Neural progenitor cell (in vitro differentiated cells): ENCODE data around the gene NOM1. TPM values are rescaled to one million over a fixed set of nuclear protein-coding genes. Genes with fewer than 3 reads are reported as not detected.

Source experiments
- DNase-seq: peaks from one replicate; pipeline ENCODE4 v3.0.0-alpha.2; 2016; ENCODE audit warnings: low spot score
- H2AFZ ChIP-seq: fragments of 200-600 bp; sonication (generic); replicated peaks from 2 replicates; pipeline ENCODE4 v1.6.1; 2016; ENCODE audit warnings: antibody characterized with exemption
- H3F3A ChIP-seq: fragments of 200-600 bp; sonication (generic); 2 replicates; pipeline ENCODE4 v1.6.1; 2016; ENCODE audit warnings: antibody characterized with exemption, low read depth
- H3K27ac ChIP-seq: fragments of 200-600 bp; sonication (generic); 2 replicates; pipeline ENCODE4 v1.5.1; 2016; ENCODE audit warnings: mild to moderate bottlenecking
- H3K27me3 ChIP-seq: fragments of 200-600 bp; sonication (generic); 2 replicates; pipeline ENCODE4 v1.6.1; 2016; ENCODE audit warnings: mild to moderate bottlenecking, moderate library complexity
- H3K36me3 ChIP-seq: fragments of 200-600 bp; sonication (generic); 2 replicates; pipeline ENCODE4 v1.5.1; 2016
- H3K4me1 ChIP-seq: fragments of 200-600 bp; sonication (generic); 2 replicates; pipeline ENCODE4 v1.6.1; 2016; ENCODE audit warnings: mixed run types
- H3K4me2 ChIP-seq: fragments of 200-600 bp; sonication (generic); 2 replicates; pipeline ENCODE4 v1.6.1; 2016
- H3K4me3 ChIP-seq: fragments of 200-600 bp; sonication (generic); 2 replicates; pipeline ENCODE4 v1.5.1; 2016
- H3K79me2 ChIP-seq: fragments of 200-600 bp; sonication (generic); 2 replicates; pipeline ENCODE4 v1.6.1; 2016; ENCODE audit warnings: low read depth
- H3K9ac ChIP-seq: fragments of 200-600 bp; sonication (generic); 2 replicates; pipeline ENCODE4 v1.6.1; 2016
- H3K9me3 ChIP-seq: fragments of 200-600 bp; sonication (generic); 2 replicates; pipeline ENCODE4 v1.5.1; 2016; ENCODE audit warnings: low read depth
- H4K20me1 ChIP-seq: fragments of 200-600 bp; sonication (generic); 2 replicates; pipeline ENCODE4 v1.6.1; 2016; ENCODE audit warnings: low read depth
- H3K27ac Mint-ChIP-seq: 3 replicates; pipeline ENCODE4 v1.8.0; 2021; ENCODE audit warnings: mixed read lengths
- H3K27me3 Mint-ChIP-seq: 2 replicates; pipeline ENCODE4 v1.8.0; 2022; ENCODE audit warnings: low read depth, mild to moderate bottlenecking, inconsistent platforms, moderate library complexity, mixed read lengths; ENCODE audit not compliant: insufficient read depth
- H3K36me3 Mint-ChIP-seq: 3 replicates; pipeline ENCODE4 v1.8.0; 2021; ENCODE audit warnings: mixed read lengths
- H3K4me1 Mint-ChIP-seq: 3 replicates; pipeline ENCODE4 v1.8.0; 2021; ENCODE audit warnings: mixed read lengths
- H3K4me3 Mint-ChIP-seq: 3 replicates; pipeline ENCODE4 v1.8.0; 2021; ENCODE audit warnings: mild to moderate bottlenecking, moderate library complexity, mixed read lengths
- H3K9me3 Mint-ChIP-seq: 3 replicates; pipeline ENCODE4 v1.8.0; 2020; ENCODE audit warnings: mixed read lengths
- EZH2 ChIP-seq: fragments of 200-600 bp; sonication (generic); IDR thresholded peaks from 2 replicates; pipeline ENCODE4 v1.6.1; 2017; ENCODE audit warnings: antibody characterized with exemption, mild to moderate bottlenecking, moderate library complexity
- EZH2phosphoT487 ChIP-seq: fragments of 200-600 bp; sonication (generic); IDR thresholded peaks from 2 replicates; pipeline ENCODE4 v1.6.1; 2017; ENCODE audit warnings: antibody characterized with exemption
- total RNA-seq: library from RNA; depleted of rRNA; stranded (reverse); fragments of >200 nt; gene quantifications from 2 replicates; pipeline ENCODE4 v1.2.3, GENCODE V29; 2015; ENCODE audit warnings: low replicate concordance
- TF ChIP-seq, protein P1 (sequence below): fragments of 200-600 bp; sonication (generic); IDR thresholded peaks from 2 replicates; pipeline ENCODE4 v1.5.1; 2017; ENCODE audit warnings: antibody characterized with exemption, mild to moderate bottlenecking

NOM1 gene
- total RNA-seq, 1 donor from 2014 or later, result 10.9 TPM

DNA sequence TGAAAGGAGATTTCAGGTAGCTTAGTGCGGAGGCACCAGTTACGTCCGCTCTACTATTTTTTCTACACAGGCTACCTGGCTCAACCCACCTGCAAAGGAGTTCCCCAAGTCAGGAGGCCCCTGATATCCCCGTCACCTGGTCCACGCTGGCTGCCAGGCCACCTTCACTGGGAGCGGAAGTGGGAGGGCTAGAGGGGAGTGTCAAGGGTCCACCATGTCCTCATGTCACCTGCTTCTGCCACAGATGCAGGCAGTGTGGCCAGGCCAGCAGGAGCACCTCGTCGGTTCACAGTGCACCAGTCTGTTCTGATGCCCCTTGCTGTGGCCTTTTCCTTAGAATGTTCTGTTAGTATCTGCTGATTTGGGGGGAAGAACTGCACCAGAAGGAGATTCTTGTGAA lies 16.9 kb downstream of the NOM1 start:
- no peaks in the 10 kb centered on the region for H3K79me2 ChIP-seq
- no peak overlapping the region for H3K9ac ChIP-seq
- no peak overlapping the region for H3K27ac ChIP-seq
- Mint-ChIP-seq H3K4me3 (no peak overlapping the region), H3K27ac (no peak overlapping the region), H3K27me3 (no peaks in the 10 kb centered on the region), H3K36me3 (peaks cover 26% of the 10 kb centered on the region), H3K9me3 (no peaks in the 10 kb centered on the region), H3K4me1 (no peaks in the 10 kb centered on the region)
- H3K4me1 ChIP-seq, result no peaks in the 10 kb centered on the region
- H3K4me3 ChIP-seq, result no peak overlapping the region
- H3F3A ChIP-seq, result no peaks in the 10 kb centered on the region
- TF ChIP-seq, protein P1, sequence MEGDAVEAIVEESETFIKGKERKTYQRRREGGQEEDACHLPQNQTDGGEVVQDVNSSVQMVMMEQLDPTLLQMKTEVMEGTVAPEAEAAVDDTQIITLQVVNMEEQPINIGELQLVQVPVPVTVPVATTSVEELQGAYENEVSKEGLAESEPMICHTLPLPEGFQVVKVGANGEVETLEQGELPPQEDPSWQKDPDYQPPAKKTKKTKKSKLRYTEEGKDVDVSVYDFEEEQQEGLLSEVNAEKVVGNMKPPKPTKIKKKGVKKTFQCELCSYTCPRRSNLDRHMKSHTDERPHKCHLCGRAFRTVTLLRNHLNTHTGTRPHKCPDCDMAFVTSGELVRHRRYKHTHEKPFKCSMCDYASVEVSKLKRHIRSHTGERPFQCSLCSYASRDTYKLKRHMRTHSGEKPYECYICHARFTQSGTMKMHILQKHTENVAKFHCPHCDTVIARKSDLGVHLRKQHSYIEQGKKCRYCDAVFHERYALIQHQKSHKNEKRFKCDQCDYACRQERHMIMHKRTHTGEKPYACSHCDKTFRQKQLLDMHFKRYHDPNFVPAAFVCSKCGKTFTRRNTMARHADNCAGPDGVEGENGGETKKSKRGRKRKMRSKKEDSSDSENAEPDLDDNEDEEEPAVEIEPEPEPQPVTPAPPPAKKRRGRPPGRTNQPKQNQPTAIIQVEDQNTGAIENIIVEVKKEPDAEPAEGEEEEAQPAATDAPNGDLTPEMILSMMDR, result no peak
- TF ChIP-seq EZH2, result no peak
- TF ChIP-seq EZH2phosphoT487, result no peak
- no peak overlapping the region for H2AFZ ChIP-seq
- no peaks in the 10 kb centered on the region for H3K9me3 ChIP-seq
- no peak for DNase-seq
- H3K36me3 ChIP-seq, result no peaks in the 10 kb centered on the region
- H3K4me2 ChIP-seq, result no peak overlapping the region
- H3K27me3 ChIP-seq, result no peaks in the 10 kb centered on the region
- no peaks in the 10 kb centered on the region for H4K20me1 ChIP-seq

DNA sequence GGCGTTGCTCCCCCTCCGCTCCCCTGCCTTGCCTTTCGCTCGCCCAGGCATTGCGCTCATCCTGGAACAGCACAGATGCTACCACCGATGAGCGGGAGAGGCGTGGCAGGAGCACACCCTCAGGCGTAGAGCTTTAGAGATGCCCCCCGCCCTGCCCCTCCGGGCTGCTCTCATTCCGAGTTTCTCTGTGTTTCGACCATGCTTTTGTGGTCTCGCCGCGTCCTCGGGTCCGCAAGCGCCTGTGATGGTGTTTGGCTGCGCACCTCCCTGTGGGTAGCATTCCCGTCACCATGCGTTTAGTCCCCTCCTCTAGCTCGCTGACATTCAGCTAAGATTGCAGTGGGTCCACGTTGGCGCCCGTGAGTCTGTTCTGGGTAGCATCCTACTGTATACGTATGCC lies 18.7 kb downstream of the NOM1 start:
- Mint-ChIP-seq H3K9me3 (no peaks in the 10 kb centered on the region), H3K4me1 (no peaks in the 10 kb centered on the region), H3K27ac (no peak overlapping the region), H3K27me3 (no peaks in the 10 kb centered on the region), H3K36me3 (peaks cover 14% of the 10 kb centered on the region), H3K4me3 (no peak overlapping the region)
- no peaks in the 10 kb centered on the region for H3K9me3 ChIP-seq
- H2AFZ ChIP-seq, result no peak overlapping the region
- no peaks in the 10 kb centered on the region for H3K36me3 ChIP-seq
- TF ChIP-seq EZH2phosphoT487, result no peak
- no peak for TF ChIP-seq EZH2
- TF ChIP-seq, protein P1, result no peak
- no peaks in the 10 kb centered on the region for H3K79me2 ChIP-seq
- H3K27me3 ChIP-seq, result no peaks in the 10 kb centered on the region
- no peak overlapping the region for H3K27ac ChIP-seq
- H3K4me3 ChIP-seq, result no peak overlapping the region
- DNase-seq, result no peak
- no peaks in the 10 kb centered on the region for H3K4me1 ChIP-seq
- H3K9ac ChIP-seq, result no peak overlapping the region
- peaks cover 5% of the 10 kb centered on the region for H3F3A ChIP-seq
- no peak overlapping the region for H3K4me2 ChIP-seq
- H4K20me1 ChIP-seq, result no peaks in the 10 kb centered on the region

- DNase-seq, result no peak
- H3K79me2 ChIP-seq, result no peaks in the 10 kb centered on the region
- H3K27me3 ChIP-seq, result no peaks in the 10 kb centered on the region
- H4K20me1 ChIP-seq, result no peaks in the 10 kb centered on the region
- peaks cover 5% of the 10 kb centered on the region for H3F3A ChIP-seq
- H3K27ac ChIP-seq, result no peak overlapping the region
- Mint-ChIP-seq H3K36me3 (peaks cover 7% of the 10 kb centered on the region), H3K27me3 (no peaks in the 10 kb centered on the region), H3K4me3 (no peak overlapping the region), H3K9me3 (no peaks in the 10 kb centered on the region), H3K27ac (no peak overlapping the region), H3K4me1 (no peaks in the 10 kb centered on the region)
- no peaks in the 10 kb centered on the region for H3K4me1 ChIP-seq
- TF ChIP-seq, protein P1, result peak; percentile 52
- TF ChIP-seq EZH2, result no peak
- H3K36me3 ChIP-seq, result no peaks in the 10 kb centered on the region
- H3K9me3 ChIP-seq, result no peaks in the 10 kb centered on the region
- H3K9ac ChIP-seq, result no peak overlapping the region
- H3K4me2 ChIP-seq, result no peak overlapping the region
- no peak overlapping the region for H2AFZ ChIP-seq
- H3K4me3 ChIP-seq, result no peak overlapping the region
Observed at GRCh38 chr7:156969972-156970420, 20.5 kb downstream of the NOM1 start.
